Measurements from ENCODE around the gene ALDH3B1. TPM values are rescaled to one million over a fixed set of nuclear protein-coding genes. Genes with fewer than 3 reads are reported as not detected.
A peak's percentile ranks its signal among the peaks of the same experiment; 100 is the strongest.

The ALDH3B1 gene
- total RNA-seq, 1 donor from 2014 or later = 6.5 TPM

DNA sequence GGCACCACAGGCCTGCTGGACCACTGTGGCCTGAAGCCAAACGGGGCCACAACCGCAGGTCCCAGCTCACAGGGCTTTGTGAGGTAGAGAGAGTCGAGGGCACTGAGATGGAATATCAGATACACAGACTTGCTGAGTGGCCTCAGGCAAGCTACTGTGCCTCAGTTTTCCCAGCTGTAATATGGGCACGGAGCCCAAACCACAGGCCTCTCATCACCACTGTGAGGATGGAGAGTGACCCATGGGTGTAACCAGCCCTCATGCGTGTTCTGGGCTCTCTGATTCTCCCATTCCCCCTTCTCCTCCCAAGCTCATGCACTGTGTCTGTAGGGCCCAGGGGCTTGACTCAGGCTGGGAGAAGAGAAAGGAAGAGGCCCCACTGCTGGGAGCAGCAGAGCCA lies 10.4 kb upstream of the ALDH3B1 start:
- H3K36me3 Mint-ChIP-seq (ENCODE audit: unreplicated experiment) = no peaks in the 10 kb centered on the region
- no peak overlapping the region for H3K27ac Mint-ChIP-seq (ENCODE audit: unreplicated experiment)
- no peak overlapping the region for H3K4me3 Mint-ChIP-seq (ENCODE audit: unreplicated experiment)
- TF ChIP-seq, protein P1, sequence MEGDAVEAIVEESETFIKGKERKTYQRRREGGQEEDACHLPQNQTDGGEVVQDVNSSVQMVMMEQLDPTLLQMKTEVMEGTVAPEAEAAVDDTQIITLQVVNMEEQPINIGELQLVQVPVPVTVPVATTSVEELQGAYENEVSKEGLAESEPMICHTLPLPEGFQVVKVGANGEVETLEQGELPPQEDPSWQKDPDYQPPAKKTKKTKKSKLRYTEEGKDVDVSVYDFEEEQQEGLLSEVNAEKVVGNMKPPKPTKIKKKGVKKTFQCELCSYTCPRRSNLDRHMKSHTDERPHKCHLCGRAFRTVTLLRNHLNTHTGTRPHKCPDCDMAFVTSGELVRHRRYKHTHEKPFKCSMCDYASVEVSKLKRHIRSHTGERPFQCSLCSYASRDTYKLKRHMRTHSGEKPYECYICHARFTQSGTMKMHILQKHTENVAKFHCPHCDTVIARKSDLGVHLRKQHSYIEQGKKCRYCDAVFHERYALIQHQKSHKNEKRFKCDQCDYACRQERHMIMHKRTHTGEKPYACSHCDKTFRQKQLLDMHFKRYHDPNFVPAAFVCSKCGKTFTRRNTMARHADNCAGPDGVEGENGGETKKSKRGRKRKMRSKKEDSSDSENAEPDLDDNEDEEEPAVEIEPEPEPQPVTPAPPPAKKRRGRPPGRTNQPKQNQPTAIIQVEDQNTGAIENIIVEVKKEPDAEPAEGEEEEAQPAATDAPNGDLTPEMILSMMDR (IDR thresholded peaks at IDR 0.05) = no peak
- DNase-seq (ENCODE audit: extremely low spot score, unreplicated experiment) = no peak
- H3K27me3 Mint-ChIP-seq (ENCODE audit: unreplicated experiment) = no peaks in the 10 kb centered on the region
- H3K4me1 Mint-ChIP-seq (ENCODE audit: unreplicated experiment) = peaks cover 15% of the 10 kb centered on the region
- H3K9me3 Mint-ChIP-seq (ENCODE audit: unreplicated experiment) = no peaks in the 10 kb centered on the region

DNA sequence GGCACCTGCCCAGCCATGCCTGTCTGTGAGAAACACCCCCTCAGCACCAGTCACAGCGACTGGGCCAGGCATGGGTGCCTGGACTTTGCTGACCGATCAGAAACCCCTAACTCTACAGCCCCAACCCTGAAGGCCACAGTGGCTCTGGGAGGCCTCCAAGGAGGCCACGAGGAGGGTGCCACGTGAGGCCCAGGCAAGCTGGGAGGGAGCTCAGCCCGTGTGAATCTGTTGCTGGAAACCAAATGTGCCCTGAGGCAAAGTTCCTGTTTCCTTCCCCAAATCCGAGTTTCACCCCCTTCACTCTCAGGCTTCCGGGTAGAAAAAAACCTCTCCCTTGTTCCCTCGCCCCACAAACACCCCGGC lies 7.6 kb upstream of the ALDH3B1 start:
- TF ChIP-seq, protein P1 (IDR thresholded peaks at IDR 0.05) = no peak
- Mint-ChIP-seq H3K36me3 (ENCODE audit: unreplicated experiment) (no peaks in the 10 kb centered on the region), H3K9me3 (ENCODE audit: unreplicated experiment) (no peaks in the 10 kb centered on the region), H3K4me3 (ENCODE audit: unreplicated experiment) (peak overlapping the region; percentile 65), H3K27ac (ENCODE audit: unreplicated experiment) (no peak overlapping the region), H3K27me3 (ENCODE audit: unreplicated experiment) (no peaks in the 10 kb centered on the region), H3K4me1 (ENCODE audit: unreplicated experiment) (peaks cover 19% of the 10 kb centered on the region)
- no peak for DNase-seq (ENCODE audit: extremely low spot score, unreplicated experiment)

DNA sequence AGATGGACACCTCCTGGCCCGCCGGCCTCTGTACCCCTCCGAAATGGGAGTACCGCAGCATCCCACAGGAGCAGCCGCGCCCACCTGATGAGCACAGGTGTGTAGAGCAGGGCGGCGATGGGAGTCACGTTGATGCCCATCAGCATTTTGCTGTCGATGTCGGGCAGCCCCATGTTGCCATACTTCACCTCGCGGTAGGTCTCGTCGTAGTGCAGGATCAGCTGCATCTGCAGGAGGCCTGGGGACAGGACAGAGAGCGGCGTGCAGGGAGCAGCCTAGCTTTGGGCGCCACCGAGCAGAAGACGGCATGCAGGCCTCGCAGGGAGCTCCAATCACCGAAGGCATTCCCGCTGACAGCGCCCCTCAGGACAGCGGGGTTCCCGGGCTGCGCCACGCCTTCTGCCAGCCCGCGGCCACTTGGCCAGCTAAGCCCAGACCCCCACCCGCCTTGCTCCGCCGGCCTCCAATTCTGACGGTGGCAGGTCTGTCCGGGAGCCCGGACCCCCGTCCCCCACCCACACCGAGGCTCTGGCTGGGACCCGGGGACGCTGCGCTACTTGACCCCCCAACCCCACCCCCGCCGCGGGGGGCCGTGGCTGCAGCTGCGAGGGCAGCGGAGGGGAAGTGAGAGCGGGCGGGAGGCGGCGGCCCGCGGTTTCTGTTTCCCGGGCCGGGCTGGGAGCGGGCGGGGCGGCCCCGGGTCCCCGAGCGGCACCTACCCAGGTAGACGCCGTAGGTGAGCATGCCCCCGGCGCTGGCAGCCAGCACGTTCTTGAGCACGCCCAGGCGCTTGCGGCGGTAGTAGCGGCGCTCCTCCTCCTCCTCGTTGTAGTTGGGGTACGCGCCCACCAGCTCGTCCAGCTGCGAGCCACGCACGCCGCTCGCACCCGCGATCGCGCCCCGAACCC lies 6.9 kb upstream of the ALDH3B1 start:
- H3K27me3 Mint-ChIP-seq (ENCODE audit: unreplicated experiment) = no peaks in the 10 kb centered on the region
- no peaks in the 10 kb centered on the region for H3K9me3 Mint-ChIP-seq (ENCODE audit: unreplicated experiment)
- H3K27ac Mint-ChIP-seq (ENCODE audit: unreplicated experiment) = no peak overlapping the region
- DNase-seq (ENCODE audit: extremely low spot score, unreplicated experiment) = no peak
- TF ChIP-seq, protein P1 (IDR thresholded peaks at IDR 0.05) = no peak
- peaks cover 19% of the 10 kb centered on the region for H3K4me1 Mint-ChIP-seq (ENCODE audit: unreplicated experiment)
- no peaks in the 10 kb centered on the region for H3K36me3 Mint-ChIP-seq (ENCODE audit: unreplicated experiment)
- H3K4me3 Mint-ChIP-seq (ENCODE audit: unreplicated experiment) = peak overlapping the region; percentile 65

DNA sequence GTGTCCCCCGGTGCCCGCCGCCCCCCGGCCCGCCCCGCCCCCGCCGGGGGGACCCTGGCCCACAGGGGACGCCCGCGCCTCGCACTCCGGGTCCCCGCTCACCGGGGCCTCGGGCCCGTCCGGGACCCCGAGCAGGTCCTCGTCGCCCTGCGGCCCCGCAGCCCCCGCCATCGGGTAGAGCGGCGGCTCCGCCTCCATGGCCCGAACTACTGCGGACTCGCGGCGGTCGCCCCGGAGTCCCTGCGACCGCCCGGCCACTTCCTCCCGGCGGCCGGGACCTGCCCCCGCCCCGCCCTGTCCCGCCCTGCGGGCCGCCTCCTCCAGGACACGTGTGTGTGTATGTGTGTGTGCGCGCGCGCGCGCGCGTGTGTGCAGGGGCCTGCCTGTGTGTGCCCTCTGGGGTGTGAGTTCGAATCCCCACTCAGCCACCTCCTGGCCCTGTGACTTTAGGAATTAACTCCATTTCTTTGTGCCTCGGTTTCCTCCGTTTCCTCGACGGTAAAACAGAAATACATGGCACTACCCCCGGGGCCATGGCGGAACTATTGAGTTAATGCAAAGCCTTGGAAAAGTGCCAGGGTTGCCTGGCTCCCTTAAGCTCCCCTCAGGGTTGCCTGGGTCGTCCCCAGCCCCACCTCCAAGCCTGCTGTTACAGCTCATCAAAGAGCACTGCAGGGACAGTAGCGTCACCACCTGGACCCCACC lies 6.1 kb upstream of the ALDH3B1 start, which contains the start of gene UNC93B1:
Gene UNC93B1 (minus strand): TSS at position 252 of the 705 bp plus-strand sequence. CDS start 54 bp downstream, at position 198.
- H3K36me3 Mint-ChIP-seq (ENCODE audit: unreplicated experiment) = no peaks in the 10 kb centered on the region
- H3K27ac Mint-ChIP-seq (ENCODE audit: unreplicated experiment) = peak within 1 kb of the TSS; percentile 70
- TF ChIP-seq, protein P1 (IDR thresholded peaks at IDR 0.05) = no peak
- peaks cover 24% of the 10 kb centered on the region for H3K4me1 Mint-ChIP-seq (ENCODE audit: unreplicated experiment)
- DNase-seq (ENCODE audit: extremely low spot score, unreplicated experiment) = peak; percentile 90
- peak within 1 kb of the TSS; percentile 78 for H3K4me3 Mint-ChIP-seq (ENCODE audit: unreplicated experiment)
- no peaks in the 10 kb centered on the region for H3K27me3 Mint-ChIP-seq (ENCODE audit: unreplicated experiment)
- H3K9me3 Mint-ChIP-seq (ENCODE audit: unreplicated experiment) = no peaks in the 10 kb centered on the region

Data from osteocyte (in vitro differentiated cells).